Stimulated activated CD8-positive, alpha-beta memory T cell treated with anti-CD3 and anti-CD28 coated beads, Interleukin-12 subunit alpha, Interleukin-12 subunit beta, amount 100 ng/mL, for 4 hours (primary cell): ENCODE results near the gene ARHGEF28.

Experiments
- DNase-seq: peaks from one replicate; pipeline ENCODE4 v3.0.0-alpha.2; 2020; ENCODE audit warnings: low read depth

ARHGEF28 gene

GRCh38 chr5:73900566-73900965, 274.6 kb downstream of the ARHGEF28 start:
- no peak for DNase-seq

- DNase-seq, result no peak
Measured at GRCh38 chr5:73901043-73901442, 275.0 kb downstream of the ARHGEF28 start.

GRCh38 chr5:73901455-73901854, 275.5 kb downstream of the ARHGEF28 start:
- DNase-seq, result no peak

- no peak for DNase-seq
Measured at GRCh38 chr5:73902327-73903051, 276.5 kb downstream of the ARHGEF28 start.

- DNase-seq, result no peak
Measured at GRCh38 chr5:73903169-73903568, 277.2 kb downstream of the ARHGEF28 start.

GRCh38 chr5:73906277-73906676, 280.3 kb downstream of the ARHGEF28 start:
- no peak for DNase-seq

- DNase-seq, result no peak
Measured at GRCh38 chr5:73907164-73907563, 281.2 kb downstream of the ARHGEF28 start.

- DNase-seq, result no peak
Measured at GRCh38 chr5:73908395-73908794, 282.4 kb downstream of the ARHGEF28 start.

GRCh38 chr5:73908846-73909245, 282.9 kb downstream of the ARHGEF28 start:
- DNase-seq, result no peak

GRCh38 chr5:73909474-73909873, 283.5 kb downstream of the ARHGEF28 start:
- no peak for DNase-seq

GRCh38 chr5:73911761-73912393, 285.9 kb downstream of the ARHGEF28 start:
- no peak for DNase-seq

- DNase-seq, result no peak
Measured at GRCh38 chr5:73912821-73913271, 286.9 kb downstream of the ARHGEF28 start.

GRCh38 chr5:73913971-73914370, 288.0 kb downstream of the ARHGEF28 start:
- no peak for DNase-seq

- no peak for DNase-seq
Measured at GRCh38 chr5:73915345-73915744, 289.3 kb downstream of the ARHGEF28 start.

GRCh38 chr5:73917433-73917832, 291.4 kb downstream of the ARHGEF28 start:
- no peak for DNase-seq

GRCh38 chr5:73917891-73918290, 291.9 kb downstream of the ARHGEF28 start:
- DNase-seq, result no peak

GRCh38 chr5:73918791-73919221, 292.8 kb downstream of the ARHGEF28 start:
- no peak for DNase-seq

GRCh38 chr5:73921741-73922140, 295.7 kb downstream of the ARHGEF28 start:
- DNase-seq, result no peak

GRCh38 chr5:73922224-73922623, 296.2 kb downstream of the ARHGEF28 start:
- no peak for DNase-seq

GRCh38 chr5:73922875-73923557, 297.0 kb downstream of the ARHGEF28 start:
- no peak for DNase-seq

- no peak for DNase-seq
Measured at GRCh38 chr5:73928476-73929070, 302.6 kb downstream of the ARHGEF28 start.

- no peak for DNase-seq
Measured at GRCh38 chr5:73935719-73936118, 309.7 kb downstream of the ARHGEF28 start.
